Measurements from ENCODE around the gene RNF215. TPM values are rescaled to one million over a fixed set of nuclear protein-coding genes. Genes with fewer than 3 reads are reported as not detected.

The RNF215 gene
- total and polyA plus RNA-seq, 2 of the 13 experiments (the other 11 are each of a cell fraction or from before 2014, with no cell fraction given), result 5.3 to 6.1 TPM

- TF ChIP-seq CEBPZ (IDR thresholded peaks at IDR 0.05; ENCODE audit: low read length), result no peak
- TF ChIP-seq ZNF839 (CRISPR knock-in tag; IDR thresholded peaks at IDR 0.05; ENCODE audit: borderline replicate concordance), result no peak
- no peak for TF ChIP-seq ZNF530 (CRISPR knock-in tag; IDR thresholded peaks at IDR 0.05; ENCODE audit: low read depth)
Measured at GRCh38 chr22:30392661-30393321, 5.6 kb upstream of the RNF215 start (continued).

GRCh38 chr22:30390974-30391691 lies 3.9 kb upstream of the RNF215 start:
- Histone ChIP-seq H3K27me3 (ENCODE audit: control insufficient read depth in 1 of 2, insufficient read depth in 2 of 2, low read length in 2 of 2) (peaks cover 0 to 4% of the 10 kb centered on the region in 2 experiments; a peak in 1 of 5 replicates), H4K20me1 (ENCODE audit: insufficient read depth, low read length) (no peaks in the 10 kb centered on the region), H3K4me2 (ENCODE audit: low read depth, low read length) (peak overlapping the region; percentile 20; the same call in 1 of the 2 replicates), H3K79me2 (ENCODE audit: insufficient read depth, low read length) (no peaks in the 10 kb centered on the region), H3K9me3 (ENCODE audit: low read length) (no peaks in the 10 kb centered on the region; the same call in 1 of the 2 replicates), H3K4me3 (replicated peaks in 1 of 3; ENCODE audit: insufficient read depth in 1 of 3, low read depth in 2 of 3, low read length in 3 of 3) (no peak overlapping the region), H3K4me1 (ENCODE audit: insufficient read depth, low read length) (peaks cover 50% of the 10 kb centered on the region), H3K9ac (ENCODE audit: insufficient read depth, low read depth, low read length) (no peak overlapping the region), H3K27ac (ENCODE audit: extremely low read length, insufficient read depth, low read length) (no peak overlapping the region), H2AFZ (ENCODE audit: low read length) (no peak overlapping the region), H3K36me3 (replicated peaks in 1 of 2; ENCODE audit: control insufficient read depth in 1 of 2, insufficient read depth in 2 of 2, low read length in 2 of 2) (no peaks in the 10 kb centered on the region)
- FAIRE-seq (peak; percentile 92), DNase-seq (ENCODE audit: low spot score) (peak; percentile 85), ATAC-seq (peak; percentile 75)
- intact Hi-C loops (cut with micrococcal nuclease; ENCODE audit: unreplicated experiment) (loop anchor here (1.0 kb wide), 2 partner anchors 35 to 94 kb away; no protein-coding TSS in a partner anchor), in situ Hi-C loops (cut with HindIII; ENCODE audit: extremely low pct_ligation_motif_present, low pct_unique_long_range_greater_than_20kb) (loop anchor here (5.0 to 25.0 kb wide), 3 partner anchors 36 to 279 kb away; partner anchors contain the start of gene MTFP1)
- CTCF ChIA-PET (ENCODE audit: low intra/inter-chr PET ratio, low total read pairs), result interaction anchor here (0.7 to 3.4 kb wide), 4 partner anchors 35 to 95 kb away, joined by 4 to 43 read pairs (median 17); partner anchors contain the start of gene MTFP1
- WGBS (ENCODE audit: low lambda C conversion rate), result 27% methylated on average over 3 of the region's 5 CpGs
- POLR2A ChIA-PET, result interaction anchor here (10.2 kb wide), 1 partner anchor 32 kb away, joined by 164 read pairs; the partner anchor contains the start of gene MTFP1
- BruUV-seq (replicated peaks), result no TSS peak
- TF ChIP-seq MEIS2 (CRISPR knock-in tag; IDR thresholded peaks at IDR 0.05) (no peak), MIER2 (CRISPR knock-in tag; IDR thresholded peaks at IDR 0.05) (no peak), PAWR (CRISPR knock-in tag; IDR thresholded peaks at IDR 0.05; ENCODE audit: borderline replicate concordance) (no peak), MXD1 (CRISPR knock-in tag; IDR thresholded peaks at IDR 0.05) (no peak), NPAS2 (CRISPR knock-in tag; IDR thresholded peaks at IDR 0.05; ENCODE audit: borderline replicate concordance) (no peak), ZBTB49 (CRISPR knock-in tag; IDR thresholded peaks at IDR 0.05; ENCODE audit: borderline replicate concordance) (no peak), RARG (CRISPR knock-in tag; IDR thresholded peaks at IDR 0.05; ENCODE audit: low read depth) (no peak), WIZ (CRISPR knock-in tag; IDR thresholded peaks at IDR 0.05) (no peak), JDP2 (CRISPR knock-in tag; IDR thresholded peaks at IDR 0.05; ENCODE audit: borderline replicate concordance) (no peak)
